Renal cortex interstitium (tissue), 11 donors: Measurements from ENCODE around the gene TMEM135. TPM values are rescaled to one million over a fixed set of nuclear protein-coding genes. Genes with fewer than 3 reads are reported as not detected.
A peak's percentile ranks its signal among the peaks of the same experiment; 100 is the strongest.

Source experiments
- DNase-seq, 11 donors: peaks; one replicate each; pipeline ENCODE4 v3.0.0-alpha.2; 2013; ENCODE audit warnings: low read depth in 9 of 11, low spot score in 4 of 11; ENCODE audit errors: extremely low read depth in 1 of 11
- polyA plus RNA-seq, 3 donors: library from polyadenylated mRNA; unstranded; fragments of 120-200 nt; gene quantifications; one replicate each; pipeline ENCODE4 v1.2.1, GENCODE V29; 2013; ENCODE audit not compliant: insufficient read length in 3 of 3

TMEM135 gene
- polyA plus RNA-seq, 3 donors = 33.4 to 43.3 (median 37.9) TPM

GRCh38 chr11:87356428-87356827 is 318.7 kb downstream of the TMEM135 start:
- DNase-seq = no peak

GRCh38 chr11:87358461-87358860 is 320.7 kb downstream of the TMEM135 start:
- DNase-seq = no peak

- DNase-seq = no peak
Observed at GRCh38 chr11:87359401-87359800, 321.7 kb downstream of the TMEM135 start.

- DNase-seq = no peak
Observed at GRCh38 chr11:87361891-87362290, 324.2 kb downstream of the TMEM135 start.

GRCh38 chr11:87366346-87366745 is 328.6 kb downstream of the TMEM135 start:
- DNase-seq = no peak

GRCh38 chr11:87366763-87367405 is 329.1 kb downstream of the TMEM135 start:
- no peak for DNase-seq

GRCh38 chr11:87368151-87368550 is 330.4 kb downstream of the TMEM135 start:
- DNase-seq = no peak

GRCh38 chr11:87368858-87369480 is 331.2 kb downstream of the TMEM135 start:
- peak in 4 of 11 donors; percentile 15 to 25 (median 20) for DNase-seq

- no peak for DNase-seq
Observed at GRCh38 chr11:87369888-87370287, 332.2 kb downstream of the TMEM135 start.

GRCh38 chr11:87372065-87372464 is 334.3 kb downstream of the TMEM135 start:
- no peak for DNase-seq

Other genes with a start within 250 kb of the TMEM135 start
- gene PRSS23, start 237.4 kb upstream of the TMEM135 start, polyA plus RNA-seq = 100 to 1,000 TPM in 1 of 3 donors, 10 to 100 TPM in 2; 82.9 to 119 (median 83.6) TPM
- gene FZD4, start 82.5 kb upstream of the TMEM135 start, polyA plus RNA-seq = 10 to 100 TPM; 74.2 to 98.8 (median 78.9) TPM